ENCODE data around the gene GMPR2. TPM values are rescaled to one million over a fixed set of nuclear protein-coding genes. Genes with fewer than 3 reads are reported as not detected.

The GMPR2 gene
- total and polyA plus RNA-seq, 2 experiments from 2014 or later: 60.6 to 70.6 TPM

DNA sequence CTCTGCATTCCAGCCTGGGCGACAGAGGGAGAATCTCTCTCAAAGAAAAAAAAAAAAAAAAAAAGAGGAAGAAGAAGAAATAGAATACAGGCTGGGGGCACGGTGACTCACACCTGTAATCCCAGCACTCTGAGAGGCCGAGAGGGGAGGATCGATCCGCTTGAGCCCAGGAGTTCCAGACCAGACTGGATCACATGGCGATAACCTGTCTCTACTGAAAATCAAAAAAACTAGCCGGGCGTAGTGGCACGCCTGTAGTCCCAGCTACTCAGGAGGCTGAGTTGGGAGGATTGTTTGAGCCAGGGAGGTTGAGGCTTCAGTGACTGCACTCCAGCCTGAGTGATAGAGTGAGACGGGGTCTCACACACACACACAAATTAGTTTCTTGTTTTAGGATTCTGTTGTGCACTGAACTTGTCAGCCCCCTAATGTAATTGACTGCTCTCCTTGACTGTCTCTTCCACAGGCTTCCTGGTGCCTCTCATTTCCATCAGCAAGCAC, 10.7 kb downstream of the GMPR2 start:
- H3K27me3 Mint-ChIP-seq (ENCODE audit: insufficient read depth, low read depth, poor library complexity): peaks cover 17% of the 10 kb centered on the region
- peaks cover 10% of the 10 kb centered on the region for H3K4me1 ChIP-seq (ENCODE audit: insufficient read depth)
- H2AFZ ChIP-seq: peak overlapping the region; percentile 2; the same call in 1 of the 2 replicates

More for the DNA sequence above, 10.7 kb downstream of the GMPR2 start:
- DNase-seq (ENCODE audit: low spot score) (peak; percentile 47), ATAC-seq (no peak; the same call in none of the 3 replicates)
- Histone ChIP-seq H4K20me1 (replicated peaks; ENCODE audit: insufficient read depth) (no peaks in the 10 kb centered on the region; the same call in 1 of the 2 replicates), H3K27ac (ENCODE audit: low read depth) (peak overlapping the region; percentile 89), H3K9me2 (ENCODE audit: insufficient read depth) (no peaks in the 10 kb centered on the region), H3K36me3 (ENCODE audit: insufficient read depth) (no peaks in the 10 kb centered on the region; the same call in 1 of the 2 replicates), H3F3A (replicated peaks; ENCODE audit: low read depth) (peaks cover 11% of the 10 kb centered on the region), H3K27me3 (ENCODE audit: insufficient read depth) (peaks cover 3% of the 10 kb centered on the region; the same call in 1 of the 2 replicates), H3K79me2 (replicated peaks; ENCODE audit: insufficient read depth) (0 out of 2 replicates have a peak, but pooled peaks cover 2% of the 10 kb centered on the region), H3K4me3 (peak overlapping the region; percentile 98), H3K4me2 (peak overlapping the region; percentile 77)
- Mint-ChIP-seq H3K9me3 (no peaks in the 10 kb centered on the region), H3K4me3 (peak overlapping the region; percentile 97), H3K36me3 (ENCODE audit: low read depth) (peaks cover 26% of the 10 kb centered on the region), H3K4me1 (peaks cover 8% of the 10 kb centered on the region), H3K27ac (peak overlapping the region; percentile 99)
- TF ChIP-seq EZH2phosphoT487 (IDR thresholded peaks at IDR 0.05; ENCODE audit: unreplicated experiment) (no peak), POLR2AphosphoS5 (IDR thresholded peaks at IDR 0.05; ENCODE audit: low read depth) (no peak), EZH2 (IDR thresholded peaks at IDR 0.05; ENCODE audit: low read depth, unreplicated experiment) (no peak), ZNF331 (CRISPR knock-in tag; IDR thresholded peaks at IDR 0.05; ENCODE audit: low read depth) (no peak), NANOG (IDR thresholded peaks at IDR 0.05; ENCODE audit: borderline replicate concordance) (no peak), ZNF462 (CRISPR knock-in tag; IDR thresholded peaks at IDR 0.05) (no peak), CTCF (conservative IDR thresholded peaks at IDR 0.05; ENCODE audit: low read depth in 2 of 2) (no peak), REST (IDR thresholded peaks at IDR 0.05; ENCODE audit: unreplicated experiment) (no peak), JUNB (IDR thresholded peaks at IDR 0.05; ENCODE audit: unreplicated experiment) (no peak)
